ENCODE measurements around the gene TRAF1. TPM values are rescaled to one million over a fixed set of nuclear protein-coding genes. Genes with fewer than 3 reads are reported as not detected.

Gene TRAF1
- total RNA-seq, 1 experiment from 2014 or later: 1.7 TPM

GRCh38 chr9:120942186-120943001 is 15.8 kb upstream of the TRAF1 start:
- no TSS peak for BruUV-seq (replicated peaks)
- POLR2A ChIA-PET: no interaction called here
- Histone ChIP-seq H2AFZ (ENCODE audit: low read depth, low read length, poor library complexity, severe bottlenecking) (no peak overlapping the region), H3K4me2 (ENCODE audit: low read length) (no peak overlapping the region), H3K4me3 (replicated peaks in 1 of 2; ENCODE audit: low read depth in 1 of 2, low read length in 2 of 2) (no peak overlapping the region), H3K9ac (ENCODE audit: low read length) (no peak overlapping the region), H3K27me3 (ENCODE audit: insufficient read depth, low read length) (no peaks in the 10 kb centered on the region), H3K27ac (ENCODE audit: low read depth, low read length) (no peak overlapping the region), H3K4me1 (ENCODE audit: control insufficient read depth in 1 of 2, insufficient read depth in 2 of 2, low read length in 2 of 2) (no peaks in the 10 kb centered on the region), H3K9me3 (ENCODE audit: control insufficient read depth in 1 of 2, insufficient read depth in 1 of 2, low read depth in 1 of 2, low read length in 2 of 2) (no peaks in the 10 kb centered on the region), H4K20me1 (ENCODE audit: insufficient read depth) (no peaks in the 10 kb centered on the region), H3K9me2 (ENCODE audit: insufficient read depth) (no peaks in the 10 kb centered on the region), H3K36me3 (ENCODE audit: control insufficient read depth in 1 of 2, insufficient read depth in 2 of 2, low read length in 2 of 2) (no peaks in the 10 kb centered on the region), H3K79me2 (ENCODE audit: insufficient read depth, low read length) (no peaks in the 10 kb centered on the region)
- CTCF ChIA-PET: interaction anchor here (1.1 kb wide), 1 partner anchor 69 kb away, joined by 3 read pairs; no protein-coding TSS in a partner anchor
- RAD21 ChIA-PET (ENCODE audit: low non-redundant PET in 1 of 2, low total read pairs in 2 of 2, uncharacterized antibody in 2 of 2, unreplicated experiment in 2 of 2): no interaction called here
- ATAC-seq (no peak), DNase-seq (ENCODE audit: low read depth, low spot score) (no peak)
- TF ChIP-seq EZH2 (IDR thresholded peaks at IDR 0.05) (no peak), CTCF (IDR thresholded peaks at IDR 0.05 in 2 of 3, conservative IDR thresholded peaks at IDR 0.05 in 1 of 3; ENCODE audit: borderline replicate concordance in 1 of 3, insufficient read depth in 1 of 3, low read depth in 2 of 3, low read length in 2 of 3) (no peak), POLR2A (IDR thresholded peaks at IDR 0.05; ENCODE audit: borderline replicate concordance, extremely low read depth, insufficient read depth, insufficient read length) (no peak), SIN3A (IDR thresholded peaks at IDR 0.05; ENCODE audit: low read depth) (no peak), SP1 (IDR thresholded peaks at IDR 0.05; ENCODE audit: low read depth) (no peak), JUND (IDR thresholded peaks at IDR 0.05) (no peak), ZBTB33 (IDR thresholded peaks at IDR 0.05; ENCODE audit: extremely low read depth, insufficient replicate concordance, low read length) (no peak), POLR2AphosphoS5 (IDR thresholded peaks at IDR 0.05; ENCODE audit: low read depth, low read length) (no peak), EGR1 (IDR thresholded peaks at IDR 0.05; ENCODE audit: low read depth) (no peak), CBX3 (IDR thresholded peaks at IDR 0.05; ENCODE audit: low read depth) (no peak), RAD21 (IDR thresholded peaks at IDR 0.05; ENCODE audit: low read depth) (no peak), REST (IDR thresholded peaks at IDR 0.05; ENCODE audit: low read depth) (no peak), TCF7L2 (IDR thresholded peaks at IDR 0.05; ENCODE audit: borderline replicate concordance, extremely low read depth, insufficient read depth, insufficient read length) (no peak), SRF (IDR thresholded peaks at IDR 0.05; ENCODE audit: low read depth) (no peak), CEBPB (IDR thresholded peaks at IDR 0.05; ENCODE audit: low read depth) (no peak), YY1 (IDR thresholded peaks at IDR 0.05; ENCODE audit: extremely low read depth, insufficient replicate concordance, low read depth, low read length) (no peak), ELF1 (IDR thresholded peaks at IDR 0.05; ENCODE audit: borderline replicate concordance, low read depth) (no peak), ZNF274 (IDR thresholded peaks at IDR 0.05; ENCODE audit: low read depth, low read length) (no peak)
- intact Hi-C loops (cut with micrococcal nuclease): loop anchor here (10.0 kb wide), 1 partner anchor 62 kb away; no protein-coding TSS in a partner anchor
